OCI-M1 (cell line): Measurements from ENCODE around the gene IDH2.
"Not testable (repeated sequence)": the region's sequence is repeated elsewhere in the genome, so short reads cannot be mapped to it uniquely, and the experiment has no call there.

Source experiments
- DNase-seq: peaks from one replicate; lab custom pipeline; 2025; lab: John Stamatoyannopoulos, UW

The IDH2 gene

GRCh38 chr15:90084876-90085423 is 17.3 kb downstream of the IDH2 start:
- no peak for DNase-seq

GRCh38 chr15:90083954-90084607 is 18.2 kb downstream of the IDH2 start:
- DNase-seq, result no peak

- no peak for DNase-seq
These were observed 18.8 kb downstream of the IDH2 start for GRCh38 chr15:90083419-90083818.

GRCh38 chr15:90082140-90082715 is 20.0 kb downstream of the IDH2 start:
- DNase-seq, result no peak

GRCh38 chr15:90080818-90081393 is 21.4 kb downstream of the IDH2 start:
- DNase-seq, result no peak

GRCh38 chr15:90080458-90080755 is 21.9 kb downstream of the IDH2 start:
- DNase-seq, result no peak

GRCh38 chr15:90079619-90080457 is 22.4 kb downstream of the IDH2 start:
- no peak for DNase-seq

- no peak for DNase-seq
These were observed 23.3 kb downstream of the IDH2 start for GRCh38 chr15:90078965-90079364.

GRCh38 chr15:90076716-90077115 is 25.6 kb downstream of the IDH2 start:
- DNase-seq, result no peak

- no peak for DNase-seq
These were observed 26.6 kb downstream of the IDH2 start for GRCh38 chr15:90075420-90076289.

GRCh38 chr15:90074916-90075315 is 27.4 kb downstream of the IDH2 start:
- DNase-seq, result no peak

- no peak for DNase-seq
These were observed 28.2 kb downstream of the IDH2 start for GRCh38 chr15:90074023-90074422.

GRCh38 chr15:90072978-90073640 is 29.2 kb downstream of the IDH2 start:
- DNase-seq, result no peak

- peak; percentile 83 for DNase-seq
These were observed 31.0 kb downstream of the IDH2 start for GRCh38 chr15:90071220-90071807.

- not testable (repeated sequence) for DNase-seq
These were observed 31.6 kb downstream of the IDH2 start for GRCh38 chr15:90070623-90071022.

GRCh38 chr15:90067953-90068606 is 34.2 kb downstream of the IDH2 start:
- no peak for DNase-seq

- no peak for DNase-seq
These were observed 34.9 kb downstream of the IDH2 start for GRCh38 chr15:90067181-90067952.

- DNase-seq, result no peak
These were observed 36.6 kb downstream of the IDH2 start for GRCh38 chr15:90065682-90066049.

GRCh38 chr15:90064911-90065681 is 37.2 kb downstream of the IDH2 start:
- no peak for DNase-seq
